GM19397 (cell line): ENCODE measurements around the gene ZCCHC14.
A peak's percentile ranks its signal among the peaks of the same experiment; 100 is the strongest.
"Not testable (repeated sequence)": the region's sequence is repeated elsewhere in the genome, so short reads cannot be mapped to it uniquely, and the experiment has no call there.

Source experiments
- ATAC-seq: cut with Tn5 transposase; IDR thresholded peaks from one replicate; pipeline ENCODE4 v1.9.1; 2021; ENCODE audit warnings: mild to moderate bottlenecking, moderate library complexity; ENCODE audit not compliant: unreplicated experiment

Gene ZCCHC14

DNA sequence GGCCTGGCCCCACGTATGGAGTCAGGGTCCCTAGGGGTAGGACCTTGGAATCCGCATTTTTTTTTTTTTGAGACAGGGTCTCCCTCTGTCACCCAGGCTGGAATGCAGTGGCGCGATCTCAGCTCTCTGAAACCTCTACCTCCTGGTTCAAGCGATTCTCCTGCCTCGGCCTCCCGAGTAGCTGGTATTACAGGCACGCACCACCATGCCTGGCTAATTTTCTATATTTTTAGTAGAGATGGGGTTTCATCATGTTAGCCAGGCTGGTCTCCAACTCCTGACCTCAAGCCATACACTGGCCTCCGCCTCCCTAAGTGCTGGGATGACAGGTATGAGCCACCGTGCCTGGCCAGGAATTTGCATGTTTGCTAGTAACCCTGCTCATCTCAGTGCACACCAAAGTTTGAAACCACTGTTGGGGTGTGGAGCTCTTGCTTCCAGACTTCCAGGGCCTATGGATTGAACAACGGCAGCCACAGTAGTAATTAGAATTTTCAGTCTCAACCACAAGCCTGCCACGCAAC is 5.0 kb upstream of the ZCCHC14 start:
- not testable (repeated sequence) for ATAC-seq

DNA sequence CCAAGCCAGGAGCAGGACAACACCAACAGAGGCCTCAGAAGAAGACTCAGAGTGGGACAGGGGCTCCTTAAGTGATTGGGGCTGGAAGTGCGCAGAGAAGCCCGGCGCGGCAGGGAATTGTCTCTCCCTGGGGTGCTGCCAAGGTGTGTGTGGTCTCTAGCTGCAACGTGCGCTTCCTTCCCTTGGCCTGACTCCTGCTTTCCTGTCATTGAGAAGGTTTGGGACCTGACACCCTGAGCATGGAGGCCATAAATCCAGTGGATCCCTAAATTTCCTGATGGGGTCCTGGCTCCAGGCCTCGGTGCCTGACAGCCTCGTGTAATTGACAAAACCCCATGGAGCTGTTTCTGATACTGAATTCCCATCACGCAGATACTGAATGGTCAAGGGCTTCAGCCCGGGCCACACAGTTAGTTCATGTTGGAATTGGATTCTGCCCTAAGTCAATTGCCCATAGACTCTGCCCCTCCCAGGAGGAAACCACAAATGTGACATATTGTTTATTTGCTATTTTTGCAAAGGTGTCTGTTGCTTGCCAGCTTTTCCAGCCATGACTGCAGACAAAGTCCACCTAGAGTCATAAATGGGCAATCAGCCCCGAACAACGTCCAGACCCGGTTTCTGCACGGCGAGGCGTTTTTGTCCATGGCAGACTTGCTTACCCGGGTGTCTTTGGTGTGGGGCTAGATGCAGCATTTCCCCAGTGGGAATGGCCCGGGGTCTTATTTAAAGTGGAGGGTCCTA is 4.4 kb upstream of the ZCCHC14 start:
- not testable (repeated sequence) for ATAC-seq

DNA sequence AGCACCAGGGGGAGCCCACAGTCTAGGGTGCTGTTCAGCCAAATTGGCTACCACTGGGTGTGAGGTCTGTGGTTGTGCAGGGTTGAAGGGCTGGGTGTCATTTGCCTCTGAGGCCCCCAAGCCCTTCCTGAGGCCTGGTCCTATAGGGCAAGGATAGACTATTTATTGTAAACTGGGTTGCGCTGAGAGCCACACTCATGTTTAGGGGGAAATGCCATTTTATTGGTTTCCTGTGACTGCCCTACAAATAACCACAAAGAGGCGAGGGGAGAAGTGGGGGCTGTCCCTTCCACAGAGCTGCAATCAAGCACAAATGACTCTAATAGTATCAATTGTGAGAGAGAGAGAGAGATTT is 3.6 kb upstream of the ZCCHC14 start:
- no peak for ATAC-seq

DNA sequence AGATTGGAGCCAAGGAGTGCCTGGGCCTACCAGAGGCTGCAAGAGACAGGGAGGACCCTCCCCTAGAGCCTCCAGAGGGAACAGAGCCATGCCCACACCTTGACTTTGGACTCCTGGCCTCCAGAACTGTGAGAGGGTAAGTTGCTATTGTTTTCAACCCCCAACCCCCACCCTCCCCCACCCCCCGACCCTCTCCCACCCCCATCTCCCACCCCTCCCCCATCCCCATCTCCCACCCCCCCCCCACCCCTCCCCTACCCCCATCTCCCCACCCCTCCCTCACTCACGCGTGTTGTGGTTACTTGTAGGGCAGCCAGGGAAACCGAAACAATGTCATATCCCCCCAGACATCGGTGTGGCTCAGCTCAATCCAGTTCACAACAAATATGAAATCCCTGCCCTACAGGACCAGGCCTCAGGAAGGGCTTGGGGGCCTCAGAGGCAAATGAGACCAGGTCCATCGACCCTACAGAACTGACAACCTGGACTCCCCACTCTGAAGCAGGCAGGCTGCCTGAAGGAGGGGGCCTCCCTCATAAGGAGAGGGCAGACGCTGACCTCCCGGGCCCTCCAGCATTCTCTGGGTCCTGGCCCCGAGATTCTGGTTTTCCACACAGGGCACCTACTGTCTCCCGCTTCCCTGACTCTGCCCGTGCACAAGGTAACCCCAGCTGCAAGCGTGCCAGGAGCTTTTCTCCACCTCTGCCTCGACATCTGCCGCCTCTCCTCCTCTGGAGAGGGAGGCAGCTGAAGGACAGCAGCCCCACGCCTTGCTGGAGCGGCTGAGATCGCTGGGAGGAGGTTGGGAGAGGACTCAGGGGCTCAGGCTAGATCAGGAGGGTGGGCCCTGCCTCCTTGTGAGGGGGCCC is 3.0 kb upstream of the ZCCHC14 start:
- ATAC-seq, result no peak

DNA sequence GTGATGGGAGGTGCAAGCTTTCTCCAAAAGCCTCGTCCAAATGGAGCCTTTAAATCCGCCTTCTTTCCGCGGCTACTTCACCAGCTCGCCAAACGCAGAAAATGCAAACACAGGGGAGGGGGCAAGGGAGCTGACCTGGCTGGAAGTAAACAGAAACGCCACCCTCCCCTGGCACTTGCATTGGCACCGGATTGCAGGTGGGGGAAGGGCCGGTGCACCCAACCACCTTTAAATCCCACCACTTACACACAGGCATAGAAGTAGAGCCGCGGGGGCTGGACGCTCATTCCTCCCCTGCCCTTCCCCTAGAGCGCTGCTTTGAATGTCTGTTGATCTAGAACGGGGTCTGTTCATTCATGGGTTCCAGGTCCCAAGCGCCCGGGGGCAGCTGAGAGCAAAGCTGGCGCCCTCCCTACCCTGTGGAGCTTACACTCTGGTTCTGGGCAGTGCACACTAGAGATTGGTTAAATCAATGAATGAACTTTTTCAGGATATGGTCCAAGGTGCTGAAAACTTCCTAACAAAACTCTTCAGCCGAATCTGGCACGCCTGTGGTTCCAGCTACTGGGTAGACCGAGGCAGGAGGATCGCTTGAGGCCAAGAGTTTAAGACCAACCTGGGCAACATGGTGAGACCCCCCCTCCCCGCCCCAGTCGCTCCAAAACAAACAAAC is 920 bp upstream of the ZCCHC14 start:
- no peak for ATAC-seq

DNA sequence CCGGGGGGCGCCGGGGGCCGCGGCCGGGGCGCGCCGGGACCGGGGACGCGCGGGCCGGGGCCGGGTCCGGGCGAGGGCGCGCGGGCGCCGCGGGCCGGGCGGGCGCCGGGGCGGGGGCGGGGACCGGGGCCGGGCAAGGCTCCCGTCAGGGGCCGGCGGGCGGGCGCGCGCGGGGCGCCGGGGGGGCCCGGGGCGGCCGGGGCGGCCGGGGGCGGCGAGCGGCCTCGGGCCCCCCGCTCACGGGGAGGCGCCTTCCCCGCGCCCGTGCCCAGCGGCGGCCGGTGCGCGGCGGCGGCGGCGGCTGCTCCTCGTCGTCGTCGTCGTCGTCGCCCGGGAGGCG is 563 bp downstream of the ZCCHC14 start:
- peak; percentile 1 for ATAC-seq

DNA sequence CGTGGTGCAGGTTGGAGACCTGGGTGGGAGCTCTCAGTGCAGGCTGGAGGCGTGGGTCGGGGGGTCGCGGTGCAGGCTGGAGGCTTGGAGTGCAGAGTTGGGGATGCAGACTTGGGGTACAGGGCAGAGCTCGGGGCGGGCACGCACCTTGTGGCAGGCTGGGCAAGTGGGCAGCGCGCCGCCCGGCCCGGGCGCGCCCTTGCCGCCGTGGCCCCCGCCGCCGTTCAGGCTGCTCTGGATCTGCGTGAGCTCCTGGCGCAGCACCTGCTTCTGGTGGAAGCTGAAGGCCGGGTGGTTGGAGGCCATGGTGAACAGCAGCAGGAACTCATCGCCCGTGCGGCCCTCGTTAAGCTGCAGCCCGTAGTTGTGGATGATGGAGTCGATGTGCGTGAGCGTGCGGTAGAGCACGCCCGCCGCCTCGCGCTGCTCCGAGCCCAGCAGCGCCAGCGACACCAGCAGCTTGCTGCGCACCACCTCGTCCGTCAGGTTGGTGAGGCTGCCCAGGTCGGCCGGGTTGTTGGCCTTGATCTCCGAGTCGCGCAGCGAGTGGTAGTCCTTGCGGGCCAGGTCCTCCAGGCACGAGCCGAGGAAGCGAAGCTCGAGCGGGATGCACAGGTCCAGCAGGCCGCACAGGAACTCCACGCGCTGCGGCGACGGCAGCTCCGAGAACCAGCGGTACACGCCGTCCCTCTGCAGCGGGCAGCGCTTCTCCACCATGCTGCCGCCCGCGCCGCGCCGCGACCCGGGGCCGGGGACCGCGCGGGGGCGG is 1.1 kb downstream of the ZCCHC14 start:
- no peak for ATAC-seq

DNA sequence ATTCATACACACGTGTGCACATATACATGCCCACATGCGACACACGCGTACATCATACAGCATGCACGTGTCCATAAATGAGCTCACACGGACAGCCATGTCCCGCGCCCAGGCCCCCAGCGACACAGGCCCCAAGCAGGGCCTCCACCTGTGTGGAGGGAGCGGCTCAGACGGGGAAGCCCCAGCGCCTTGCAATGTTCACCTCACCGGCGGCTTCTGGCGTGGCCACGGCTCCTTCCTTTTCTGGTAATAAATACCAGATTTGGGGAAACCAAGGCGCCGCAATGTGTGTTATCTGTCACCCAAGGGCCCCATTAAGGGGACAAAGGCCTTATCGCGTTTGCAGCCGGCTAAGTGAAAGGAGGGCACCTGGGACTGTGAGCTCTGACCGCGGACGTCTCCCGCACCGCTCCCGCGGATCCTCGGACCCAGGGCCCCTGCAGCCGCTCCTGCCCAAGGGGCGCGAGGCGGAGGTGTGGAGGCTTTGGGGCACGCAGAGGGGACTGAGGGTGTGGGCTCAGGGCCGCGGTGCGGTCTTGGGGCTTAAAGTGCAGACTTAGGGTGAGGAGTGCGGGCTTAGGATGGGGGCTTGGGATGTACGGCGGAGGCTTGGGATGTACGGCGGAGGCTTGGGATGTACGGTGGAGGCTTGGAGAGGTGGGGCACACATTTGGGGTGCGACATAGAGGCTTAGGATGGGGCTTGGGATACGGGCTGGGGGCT is 1.9 kb downstream of the ZCCHC14 start:
- not testable (repeated sequence) for ATAC-seq

DNA sequence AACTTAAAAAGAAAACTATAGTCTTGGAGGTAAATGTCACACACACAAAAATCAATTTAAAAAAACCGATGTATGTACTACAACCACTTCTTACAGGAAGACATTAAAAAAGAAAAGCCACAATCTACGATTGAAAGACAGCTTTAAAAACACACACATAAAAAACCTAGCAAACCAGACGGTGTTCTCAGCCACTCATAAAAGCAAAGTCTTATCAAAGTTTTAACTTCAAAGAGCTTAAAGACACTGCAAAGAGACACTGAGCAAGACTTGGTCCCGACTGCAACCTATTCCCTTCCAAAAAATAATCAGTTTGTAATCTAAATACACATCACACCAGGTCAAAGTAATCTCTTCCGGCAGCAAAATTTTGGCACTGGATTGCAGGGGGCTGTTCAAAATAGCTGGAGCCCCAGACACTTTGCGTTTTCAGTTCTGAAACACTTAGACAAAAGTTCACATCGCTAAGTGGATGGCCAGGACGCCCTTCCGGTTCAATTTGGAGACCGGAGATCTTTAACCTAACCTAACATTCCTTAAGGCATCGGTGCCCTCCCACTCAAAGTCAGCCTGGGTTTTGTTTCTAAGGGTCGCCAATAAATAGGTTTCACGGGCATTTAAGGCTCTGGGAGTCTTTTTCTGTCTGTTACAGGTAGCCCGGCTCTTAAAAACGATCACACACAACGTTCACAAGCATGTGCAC is 2.6 kb downstream of the ZCCHC14 start:
- ATAC-seq, result no peak

DNA sequence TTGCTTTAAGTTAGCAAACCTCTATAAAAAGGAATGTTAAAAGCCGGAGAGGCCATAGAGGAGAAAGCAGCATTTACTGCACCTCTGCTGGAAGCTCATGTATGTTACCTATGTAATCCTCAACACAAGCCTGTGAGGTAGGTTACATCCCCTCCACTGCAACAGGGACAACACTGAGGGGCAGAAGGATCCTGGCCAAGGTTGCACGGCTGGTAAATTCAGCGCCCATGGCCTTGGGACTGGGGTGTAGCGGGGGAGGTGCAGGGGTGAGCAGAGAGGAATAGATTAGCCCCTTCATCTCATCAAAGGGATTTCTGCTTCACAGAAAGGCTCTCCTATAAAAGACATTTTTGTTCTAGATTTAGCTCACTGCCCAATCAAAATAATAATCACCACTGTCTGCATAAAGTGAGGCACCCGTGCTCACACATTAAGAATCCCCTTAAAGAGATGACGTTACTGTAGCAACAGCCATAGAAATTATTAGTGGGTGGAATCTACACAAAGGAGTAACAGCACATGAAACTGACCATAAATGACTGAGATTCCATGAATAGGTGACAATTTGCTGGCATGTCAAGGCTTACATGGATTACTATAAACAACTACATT is 3.3 kb downstream of the ZCCHC14 start:
- ATAC-seq, result no peak

DNA sequence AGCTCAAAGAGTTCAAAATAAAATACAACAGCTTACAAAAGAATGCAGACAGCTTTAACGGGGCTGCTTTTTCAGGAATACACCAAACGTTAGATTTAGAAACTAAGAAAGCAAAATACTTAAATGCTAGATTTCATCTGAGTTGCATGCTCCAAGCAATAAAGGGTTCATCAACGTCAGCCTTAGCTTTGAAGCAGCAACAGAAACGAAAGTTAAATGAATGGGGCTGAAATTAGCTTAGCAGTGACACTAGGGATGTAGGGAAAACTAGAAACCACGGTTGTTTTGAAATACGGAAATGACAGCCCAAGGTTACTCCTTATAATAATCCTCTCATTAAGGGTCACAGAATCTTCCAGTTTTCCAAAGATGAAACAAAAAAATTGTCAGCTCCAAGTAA is 3.9 kb downstream of the ZCCHC14 start:
- ATAC-seq, result not testable (repeated sequence)

DNA sequence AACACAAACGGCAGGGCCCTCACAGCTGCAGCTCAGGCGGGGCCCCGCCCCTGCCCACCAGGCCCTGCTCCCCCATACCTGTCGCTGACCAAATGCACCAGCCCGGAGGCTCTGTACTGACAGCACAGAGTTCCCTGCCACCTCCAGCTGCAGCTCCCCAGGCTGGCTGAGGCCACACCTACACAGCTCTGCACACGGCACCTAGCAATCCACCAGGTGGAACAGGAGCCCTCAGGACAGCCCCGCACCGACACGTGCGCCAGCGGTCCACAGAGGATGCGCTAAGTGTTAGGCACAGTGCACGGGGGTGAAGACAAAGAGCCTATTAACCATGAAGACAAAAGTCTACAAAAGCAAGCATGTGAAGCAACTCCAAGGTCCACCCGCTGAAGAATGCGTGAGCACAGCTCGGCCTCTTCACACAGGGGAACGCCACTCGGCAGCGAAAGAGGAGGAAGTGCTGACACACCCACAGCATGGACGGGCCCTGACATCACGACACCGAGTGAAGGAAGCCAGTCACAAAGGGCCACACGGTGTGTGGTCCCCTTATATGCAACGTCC is 5.4 kb downstream of the ZCCHC14 start:
- no peak for ATAC-seq

DNA sequence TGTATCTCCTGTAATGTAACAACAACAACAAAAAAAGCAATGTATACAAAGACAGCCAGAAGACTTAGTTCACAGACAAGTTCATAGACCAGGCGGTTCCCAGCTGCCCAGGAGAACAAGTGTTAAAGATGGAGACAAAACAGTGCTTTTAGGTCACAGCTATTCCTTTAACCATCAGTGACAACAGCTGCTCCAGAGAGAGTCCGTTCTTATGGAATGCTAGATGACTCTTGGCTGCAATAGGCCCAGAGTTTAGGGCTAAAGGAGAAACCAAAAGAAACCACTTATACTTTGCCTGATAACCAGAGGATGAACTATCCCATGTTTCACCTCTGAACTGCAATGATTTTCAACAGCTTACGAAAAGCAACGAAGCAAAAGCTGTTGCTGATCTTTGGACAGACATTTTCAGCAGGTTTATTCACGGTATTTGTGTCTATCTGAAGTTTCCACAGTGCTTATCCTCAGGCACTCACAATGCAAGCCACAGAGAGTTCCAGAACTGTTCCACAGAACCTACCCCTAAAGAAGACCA is 6.0 kb downstream of the ZCCHC14 start:
- ATAC-seq, result no peak

DNA sequence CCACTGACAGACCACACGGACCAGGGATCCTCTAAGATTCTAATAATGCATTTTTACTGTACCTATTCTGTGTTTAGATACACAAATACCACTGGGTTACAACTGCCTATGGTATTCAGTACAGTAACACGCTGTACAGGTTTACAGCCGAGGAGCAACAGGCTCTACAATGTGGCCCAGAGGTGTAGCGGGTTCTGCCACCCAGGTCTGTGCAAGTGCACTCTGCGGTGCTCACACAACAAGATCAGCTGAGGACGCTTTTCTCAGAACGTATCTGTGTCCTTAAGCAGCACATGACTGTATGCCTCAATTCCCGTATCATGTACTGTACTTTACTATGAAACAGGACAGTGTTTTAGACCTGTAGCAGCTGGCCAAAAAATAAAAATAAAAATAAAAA is 6.5 kb downstream of the ZCCHC14 start:
- no peak for ATAC-seq

DNA sequence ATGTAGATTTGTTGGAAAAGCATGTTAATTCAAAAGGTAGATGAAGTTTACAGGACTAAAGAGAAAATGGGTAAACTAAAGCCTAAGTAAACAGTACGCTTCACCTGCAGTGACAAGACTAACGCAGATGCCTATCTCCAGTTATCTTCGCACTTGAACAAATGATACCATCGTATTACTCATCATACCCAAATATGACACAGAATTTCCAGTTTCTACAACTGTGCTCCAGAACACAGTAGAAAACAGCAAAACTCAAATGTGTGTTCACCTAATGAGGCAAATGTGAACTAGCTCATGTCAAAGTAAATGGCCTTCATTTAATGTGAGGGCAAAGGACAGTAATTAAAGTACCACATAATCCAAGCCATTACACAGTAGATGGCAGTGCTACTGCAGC is 7.0 kb downstream of the ZCCHC14 start:
- not testable (repeated sequence) for ATAC-seq

DNA sequence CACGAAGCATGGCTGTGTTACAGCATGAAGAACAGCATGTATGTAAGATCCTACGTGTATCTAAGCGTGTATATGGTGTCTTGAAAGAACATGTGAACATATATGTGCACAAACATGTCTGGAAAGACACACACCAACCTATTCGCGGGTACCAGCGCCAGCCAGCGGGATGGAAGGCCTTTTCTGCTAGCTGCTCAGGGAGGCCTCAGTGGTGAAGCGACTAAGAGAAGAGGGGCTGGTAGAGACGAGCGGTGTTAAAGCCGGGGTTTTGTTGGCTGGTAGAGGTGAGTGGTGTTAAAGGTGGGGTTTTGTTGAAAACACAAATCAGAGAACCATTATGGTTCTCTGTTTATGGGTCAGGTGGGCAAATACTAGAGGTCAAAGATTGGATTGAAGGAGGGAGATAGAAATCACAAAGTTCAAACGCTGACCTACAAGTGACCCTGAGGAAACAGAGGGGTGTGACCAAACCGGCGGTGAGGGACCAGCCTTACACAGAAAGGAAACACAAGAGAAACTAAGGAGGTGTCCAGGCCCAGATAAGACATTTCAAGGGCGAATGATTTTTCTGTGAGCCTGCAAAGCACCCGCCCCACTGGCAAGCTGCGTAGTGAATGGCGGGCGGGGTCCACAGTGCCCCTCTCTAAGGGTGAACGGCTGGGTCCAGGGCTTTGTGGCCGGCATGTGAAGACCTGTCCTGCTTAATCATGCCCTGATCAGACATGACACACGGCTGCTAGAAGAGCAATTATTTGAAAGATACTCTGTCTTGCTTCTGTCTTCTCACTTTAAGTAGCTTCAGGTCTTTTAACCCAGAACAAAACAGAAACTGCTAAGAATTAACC is 8.1 kb downstream of the ZCCHC14 start:
- ATAC-seq, result no peak

DNA sequence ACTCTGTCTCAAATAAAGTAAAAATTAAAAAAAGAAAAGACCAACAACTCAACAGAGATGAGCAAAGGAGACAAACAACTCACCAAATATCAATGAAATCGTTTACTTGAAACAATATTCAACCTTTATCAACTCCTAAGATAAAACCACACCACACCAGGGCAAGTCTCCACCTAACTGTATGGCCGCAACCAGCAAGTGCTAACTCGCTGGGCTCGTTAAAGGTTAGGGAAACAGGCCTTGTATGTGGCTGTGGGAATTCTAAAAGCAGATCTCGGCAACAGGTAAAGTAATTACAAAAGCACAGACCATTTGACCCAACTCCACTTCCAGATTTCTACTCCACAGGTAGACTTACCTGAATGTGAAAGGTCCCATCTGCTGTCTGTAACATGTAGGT is 9.3 kb downstream of the ZCCHC14 start:
- ATAC-seq, result no peak

DNA sequence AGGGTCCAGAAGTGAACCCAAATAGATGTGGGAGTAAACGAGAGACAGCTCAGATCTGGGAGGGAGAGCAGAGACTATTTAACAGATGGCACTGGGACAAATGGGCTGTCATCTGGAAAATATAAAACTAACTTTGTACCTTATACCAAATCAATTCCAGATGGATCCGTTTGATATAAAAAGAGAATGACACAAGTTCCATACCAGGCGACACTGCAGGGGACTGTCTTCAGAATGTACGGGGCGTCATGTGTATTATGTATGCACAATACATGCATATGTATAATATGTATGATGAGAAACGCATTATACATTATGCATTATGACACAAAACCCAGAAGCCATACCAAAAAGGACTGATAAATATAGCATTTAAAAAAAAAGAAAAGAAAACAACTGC is 10.2 kb downstream of the ZCCHC14 start:
- not testable (repeated sequence) for ATAC-seq
